Nephron (organoid): ENCODE data around the gene ALPP.
"Not testable (repeated sequence)": the region's sequence is repeated elsewhere in the genome, so short reads cannot be mapped to it uniquely, and the experiment has no call there.

Experiments
- H3K27ac Mint-ChIP-seq, 3 experiments: 2 replicates each; pipeline ENCODE4 v1.8.0; 2020; ENCODE audit warnings: mixed read lengths in 3 of 3, mild to moderate bottlenecking in 2 of 3, moderate library complexity in 1 of 3
- H3K27me3 Mint-ChIP-seq: 2 replicates; pipeline ENCODE4 v1.8.0; 2021; ENCODE audit warnings: low read depth, mild to moderate bottlenecking, moderate library complexity, mixed read lengths
- H3K36me3 Mint-ChIP-seq: 2 replicates; pipeline ENCODE4 v1.8.0; 2020; ENCODE audit warnings: low read depth, mixed read lengths
- H3K4me1 Mint-ChIP-seq: 2 replicates; pipeline ENCODE4 v1.8.0; 2020; ENCODE audit warnings: mixed read lengths
- H3K4me3 Mint-ChIP-seq, 3 experiments: 2 replicates each; pipeline ENCODE4 v1.8.0; 2020; ENCODE audit warnings: mild to moderate bottlenecking in 3 of 3, mixed read lengths in 3 of 3, moderate library complexity in 2 of 3
- H3K9me3 Mint-ChIP-seq: 2 replicates; pipeline ENCODE4 v1.8.0; 2020; ENCODE audit warnings: mixed read lengths
- TF ChIP-seq, protein P1 (sequence below), 3 experiments: fragments of 200-600 bp; sonication (generic); IDR thresholded peaks; one replicate each; pipeline ENCODE4 v1.5.0; 2021; ENCODE audit warnings: antibody characterized with exemption in 3 of 3; ENCODE audit not compliant: unreplicated experiment in 3 of 3

ALPP gene

DNA sequence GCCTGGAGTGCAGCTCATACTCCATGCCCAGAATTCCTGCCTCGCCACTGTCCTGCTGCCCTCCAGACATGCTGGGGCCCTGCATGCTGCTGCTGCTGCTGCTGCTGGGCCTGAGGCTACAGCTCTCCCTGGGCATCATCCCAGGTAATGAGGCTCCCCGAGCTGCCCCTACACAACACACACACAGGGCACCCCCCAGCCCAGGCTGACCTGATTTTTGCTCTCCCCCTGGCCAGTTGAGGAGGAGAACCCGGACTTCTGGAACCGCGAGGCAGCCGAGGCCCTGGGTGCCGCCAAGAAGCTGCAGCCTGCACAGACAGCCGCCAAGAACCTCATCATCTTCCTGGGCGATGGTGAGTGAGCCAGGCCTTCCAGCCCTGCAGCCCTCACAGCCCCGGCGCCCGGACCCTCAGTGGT is at the start of gene ALPP:
ALPP (plus strand) TSS at position 17 of the 417 bp plus-strand sequence; CDS start at position 69, 52 bp downstream.
- H3K36me3 Mint-ChIP-seq, H3K9me3 Mint-ChIP-seq, H3K4me1 Mint-ChIP-seq, H3K27ac Mint-ChIP-seq, H3K4me3 Mint-ChIP-seq: not testable (repeated sequence)
- peaks cover 36% of the 10 kb centered on the region for H3K27me3 Mint-ChIP-seq

DNA sequence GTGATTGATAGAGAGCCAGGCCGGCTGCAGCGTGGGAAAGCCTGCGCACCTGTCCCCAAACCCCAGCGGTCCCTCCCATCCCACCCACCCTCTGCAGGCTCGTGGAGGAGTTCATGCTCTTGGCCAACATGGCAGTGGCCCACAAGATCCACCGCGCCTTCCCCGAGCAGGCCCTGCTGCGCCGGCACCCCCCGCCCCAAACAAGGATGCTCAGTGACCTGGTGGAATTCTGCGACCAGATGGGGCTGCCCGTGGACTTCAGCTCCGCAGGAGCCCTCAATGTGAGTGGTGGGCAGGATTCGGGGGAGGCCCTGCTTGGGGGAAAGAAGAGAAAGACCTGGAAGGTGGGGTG is 48.9 kb upstream of the ALPP start:
- peaks cover 4% of the 10 kb centered on the region for H3K4me1 Mint-ChIP-seq
- no peak overlapping the region for H3K4me3 Mint-ChIP-seq
- H3K9me3 Mint-ChIP-seq = no peaks in the 10 kb centered on the region
- peaks cover 3% of the 10 kb centered on the region for H3K27me3 Mint-ChIP-seq
- no peaks in the 10 kb centered on the region for H3K36me3 Mint-ChIP-seq
- no peak overlapping the region for H3K27ac Mint-ChIP-seq
- TF ChIP-seq, protein P1, sequence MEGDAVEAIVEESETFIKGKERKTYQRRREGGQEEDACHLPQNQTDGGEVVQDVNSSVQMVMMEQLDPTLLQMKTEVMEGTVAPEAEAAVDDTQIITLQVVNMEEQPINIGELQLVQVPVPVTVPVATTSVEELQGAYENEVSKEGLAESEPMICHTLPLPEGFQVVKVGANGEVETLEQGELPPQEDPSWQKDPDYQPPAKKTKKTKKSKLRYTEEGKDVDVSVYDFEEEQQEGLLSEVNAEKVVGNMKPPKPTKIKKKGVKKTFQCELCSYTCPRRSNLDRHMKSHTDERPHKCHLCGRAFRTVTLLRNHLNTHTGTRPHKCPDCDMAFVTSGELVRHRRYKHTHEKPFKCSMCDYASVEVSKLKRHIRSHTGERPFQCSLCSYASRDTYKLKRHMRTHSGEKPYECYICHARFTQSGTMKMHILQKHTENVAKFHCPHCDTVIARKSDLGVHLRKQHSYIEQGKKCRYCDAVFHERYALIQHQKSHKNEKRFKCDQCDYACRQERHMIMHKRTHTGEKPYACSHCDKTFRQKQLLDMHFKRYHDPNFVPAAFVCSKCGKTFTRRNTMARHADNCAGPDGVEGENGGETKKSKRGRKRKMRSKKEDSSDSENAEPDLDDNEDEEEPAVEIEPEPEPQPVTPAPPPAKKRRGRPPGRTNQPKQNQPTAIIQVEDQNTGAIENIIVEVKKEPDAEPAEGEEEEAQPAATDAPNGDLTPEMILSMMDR (IDR thresholded peaks at IDR 0.05; ENCODE audit: unreplicated experiment in 3 of 3) = no peak

DNA sequence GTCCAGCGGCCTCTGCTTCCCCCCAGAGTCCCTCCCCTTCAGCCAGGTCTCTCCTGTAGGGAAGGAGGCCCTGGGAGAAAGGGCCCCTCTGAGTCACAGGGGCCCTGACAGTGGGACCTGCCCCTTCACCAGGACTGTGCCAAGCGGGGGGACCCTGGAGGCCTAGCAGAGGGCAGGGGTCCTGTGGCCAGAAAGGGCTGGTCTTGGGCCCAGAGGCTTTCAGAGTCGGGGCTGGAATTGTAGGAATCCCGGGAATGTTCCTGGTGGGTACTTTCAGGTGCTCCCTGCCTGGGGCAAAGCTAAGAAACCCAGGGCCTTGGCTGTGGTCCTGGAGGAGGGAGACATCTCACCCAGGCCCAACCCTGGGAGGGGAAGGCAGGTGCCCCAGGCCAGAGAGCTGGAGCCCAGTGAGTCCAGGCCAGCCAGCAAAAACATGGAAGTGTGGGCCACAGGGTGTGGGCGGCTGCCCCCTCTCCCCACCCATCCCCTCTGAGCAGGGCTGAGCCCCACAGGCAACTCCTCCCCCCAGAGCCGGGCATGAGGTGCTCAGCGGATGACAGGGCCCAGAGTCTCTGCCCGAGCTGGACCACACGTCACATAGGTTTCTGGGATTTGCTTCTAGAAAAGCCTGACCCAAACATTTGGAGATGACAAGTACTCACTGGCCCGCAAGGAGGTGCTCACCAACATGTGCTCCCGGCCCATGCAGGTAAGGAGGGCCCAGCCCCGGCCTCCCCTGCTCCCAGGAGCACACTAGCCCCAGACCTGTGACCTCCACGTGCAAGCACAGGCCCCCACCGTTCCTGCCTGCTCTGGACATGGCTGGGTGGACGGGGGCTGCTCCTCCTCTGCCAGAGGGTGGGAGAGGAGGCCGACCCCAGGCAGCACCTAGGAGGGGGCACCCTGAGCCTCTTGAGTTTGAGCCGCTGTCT is 48.2 kb upstream of the ALPP start:
- H3K4me3 Mint-ChIP-seq = no peak overlapping the region
- no peaks in the 10 kb centered on the region for H3K36me3 Mint-ChIP-seq
- H3K27ac Mint-ChIP-seq = no peak overlapping the region

DNA sequence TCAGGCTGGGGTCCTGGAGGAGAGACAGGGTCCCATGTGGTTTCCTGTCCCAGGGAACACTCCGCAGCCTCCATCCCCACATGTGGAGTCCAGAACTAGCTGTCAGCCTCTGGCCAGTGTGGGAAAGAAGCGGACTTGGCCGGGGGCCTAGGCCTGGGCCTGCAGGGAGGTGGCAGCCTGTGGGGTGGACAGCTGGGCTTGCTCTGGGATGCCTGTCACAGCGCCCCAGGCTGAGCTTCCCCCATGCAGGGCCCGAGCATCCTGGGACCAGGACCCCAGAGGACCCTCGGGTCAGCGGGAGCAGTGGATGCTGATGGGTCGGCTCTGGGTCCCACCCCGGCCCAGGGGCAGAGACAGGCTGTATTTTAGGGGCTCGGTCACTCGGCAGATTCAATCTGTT is 47.5 kb upstream of the ALPP start:
- not testable (repeated sequence) for H3K36me3 Mint-ChIP-seq, H3K4me1 Mint-ChIP-seq, H3K4me3 Mint-ChIP-seq, H3K27me3 Mint-ChIP-seq, H3K9me3 Mint-ChIP-seq, H3K27ac Mint-ChIP-seq

More for the DNA sequence above, 48.2 kb upstream of the ALPP start:
- H3K4me1 Mint-ChIP-seq = peaks cover 4% of the 10 kb centered on the region
- TF ChIP-seq, protein P1 (IDR thresholded peaks at IDR 0.05; ENCODE audit: unreplicated experiment in 3 of 3) = no peak
- peaks cover 3% of the 10 kb centered on the region for H3K27me3 Mint-ChIP-seq
- H3K9me3 Mint-ChIP-seq = no peaks in the 10 kb centered on the region

DNA sequence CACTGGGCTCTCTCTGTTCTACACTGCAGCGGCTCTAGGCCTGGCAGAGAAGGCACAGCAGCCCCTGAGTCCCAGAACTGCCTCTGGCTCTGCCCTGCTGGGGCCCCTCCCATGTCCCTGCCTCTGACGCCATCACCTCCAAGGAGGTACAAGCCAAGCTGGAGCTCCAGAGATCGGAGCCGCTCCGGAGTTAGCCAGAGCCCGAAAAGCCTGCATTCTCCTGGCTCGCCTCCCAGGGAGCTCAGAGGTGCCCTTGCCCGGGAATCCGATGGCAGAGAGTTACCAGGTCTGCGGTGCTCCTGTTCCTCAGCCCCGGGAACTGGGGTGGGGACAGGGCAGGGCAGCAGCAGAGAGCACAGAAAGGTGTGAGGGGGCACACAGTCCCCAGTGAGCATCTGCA is 46.9 kb upstream of the ALPP start:
- not testable (repeated sequence) for H3K9me3 Mint-ChIP-seq, H3K27me3 Mint-ChIP-seq, H3K4me1 Mint-ChIP-seq, H3K4me3 Mint-ChIP-seq, H3K36me3 Mint-ChIP-seq, H3K27ac Mint-ChIP-seq

DNA sequence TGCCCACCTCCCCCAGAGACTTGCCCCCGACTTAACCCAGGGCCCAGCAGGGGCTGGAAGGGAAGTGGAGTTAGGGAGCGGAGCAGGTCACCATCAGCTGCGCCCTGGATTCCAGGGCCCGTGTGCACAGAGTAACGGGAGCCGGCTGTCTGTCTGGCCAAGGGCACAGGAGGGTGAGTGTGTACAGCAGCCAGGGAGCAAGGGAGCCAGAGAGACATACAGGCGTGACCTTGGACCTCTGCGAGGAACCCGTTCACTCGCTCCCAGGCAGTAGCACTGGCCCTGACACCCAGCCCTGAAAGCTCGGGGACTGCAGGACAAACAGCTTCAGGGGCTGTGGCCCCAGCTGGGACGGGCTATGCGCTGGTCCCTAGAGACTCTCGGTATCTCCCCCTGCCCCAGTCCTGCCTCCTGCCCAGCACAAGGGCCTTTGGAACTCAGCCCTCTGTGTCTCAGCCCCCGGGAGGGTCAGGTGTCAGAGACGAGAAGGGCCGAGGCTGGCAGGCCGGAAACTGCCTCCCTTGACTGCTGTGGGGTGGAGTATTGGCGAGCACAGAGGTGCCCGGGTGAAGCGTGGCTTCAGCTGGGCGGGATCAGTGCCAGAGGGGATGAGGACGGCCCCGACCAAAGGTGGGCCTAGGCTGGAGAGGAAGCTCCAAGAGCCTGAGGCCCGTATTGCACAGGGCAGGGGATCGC is 46.2 kb upstream of the ALPP start:
- H3K4me1 Mint-ChIP-seq, H3K36me3 Mint-ChIP-seq, H3K27ac Mint-ChIP-seq, H3K27me3 Mint-ChIP-seq, H3K4me3 Mint-ChIP-seq, H3K9me3 Mint-ChIP-seq: not testable (repeated sequence)

DNA sequence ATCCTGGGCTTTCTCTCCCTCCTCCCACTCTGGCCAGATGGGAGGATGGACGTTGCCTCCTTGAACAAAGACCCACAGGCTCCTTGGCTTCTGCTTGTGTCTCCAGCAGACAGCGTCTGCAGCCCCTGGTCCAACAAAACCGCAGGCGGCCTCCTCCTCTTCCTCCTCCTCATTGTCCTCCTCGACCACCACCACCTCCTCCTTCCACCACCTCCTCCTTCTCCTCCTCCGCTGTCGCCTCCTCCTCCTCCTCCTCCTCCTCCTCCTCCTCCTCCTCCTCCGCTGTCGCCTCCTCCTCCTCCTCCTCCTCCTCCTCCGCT is 45.7 kb upstream of the ALPP start:
- no peaks in the 10 kb centered on the region for H3K4me1 Mint-ChIP-seq
- TF ChIP-seq, protein P1 (IDR thresholded peaks at IDR 0.05; ENCODE audit: unreplicated experiment in 3 of 3) = no peak
- no peak overlapping the region for H3K4me3 Mint-ChIP-seq
- peaks cover 3% of the 10 kb centered on the region for H3K27me3 Mint-ChIP-seq
- H3K36me3 Mint-ChIP-seq = no peaks in the 10 kb centered on the region
- no peak overlapping the region for H3K27ac Mint-ChIP-seq
- H3K9me3 Mint-ChIP-seq = no peaks in the 10 kb centered on the region
